Tibial nerve (tissue), 4 donors: ENCODE data around the gene ANAPC13. TPM values are rescaled to one million over a fixed set of nuclear protein-coding genes. Genes with fewer than 3 reads are reported as not detected.

Experiments used
- DNase-seq, 2 donors: peaks; one replicate each; pipeline ENCODE4 v3.0.0-alpha.2; 2019; ENCODE audit warnings: low spot score in 2 of 2
- H3K27ac ChIP-seq, 4 donors: fragments of 200-600 bp; sonication (generic) in 3 of 4; one replicate each; pipeline ENCODE4 v1.5.1; 2017 to 2019; ENCODE audit warnings: mild to moderate bottlenecking in 1 of 4
- H3K27me3 ChIP-seq, 2 donors: fragments of 200-600 bp; sonication (generic) in 1 of 2; one replicate each; pipeline versions ENCODE4 v1.5.1 to v1.6.0; 2017 to 2019
- H3K36me3 ChIP-seq, 3 donors: fragments of 200-600 bp; sonication (generic); one replicate each; pipeline ENCODE4 v1.5.1; 2018 to 2019
- H3K4me1 ChIP-seq, 4 donors: fragments of 200-600 bp; sonication (generic) in 3 of 4; one replicate each; pipeline ENCODE4 v1.5.1; 2017 to 2019
- H3K4me3 ChIP-seq, 4 donors: fragments of 200-600 bp; sonication (generic) in 3 of 4; one replicate each; pipeline ENCODE4 v1.5.1; 2017 to 2019; ENCODE audit warnings: mild to moderate bottlenecking in 1 of 4, moderate library complexity in 1 of 4
- H3K9me3 ChIP-seq, 4 donors: fragments of 200-600 bp; sonication (generic) in 3 of 4; one replicate each; pipeline ENCODE4 v1.5.1; 2017 to 2019
- CTCF ChIP-seq, 5 experiments: fragments of 200-600 bp in 3 of 5; fragments of 450-650 bp in 2 of 5; sonication (generic) in 3 of 5; IDR thresholded peaks; one replicate each; pipeline ENCODE4 v1.5.1; 2016 to 2019; ENCODE audit warnings: antibody characterized with exemption in 5 of 5, mild to moderate bottlenecking in 3 of 5, moderate library complexity in 2 of 5
- EP300 ChIP-seq, 2 donors: sonication (generic); formaldehyde crosslinking; IDR thresholded peaks; one replicate each; pipeline ENCODE4 v1.6.1; 2017; ENCODE audit warnings: antibody characterized with exemption in 2 of 2, mild to moderate bottlenecking in 1 of 2
- POLR2A ChIP-seq, 2 donors: fragments of 450-650 bp; IDR thresholded peaks; one replicate each; pipeline ENCODE4 v1.6.1; 2017; ENCODE audit warnings: antibody characterized with exemption in 2 of 2, mild to moderate bottlenecking in 2 of 2, moderate library complexity in 2 of 2
- WGBS, 2 donors: methylation state at CpG; one replicate each; pipeline ENCODE4 v1.1.5; 2018; 5-methylcytosine and 5-hydroxymethylcytosine counted together
- total RNA-seq, 4 donors: library from RNA; depleted of rRNA; stranded (reverse); fragments of >200 nt; gene quantifications; one replicate each; pipeline ENCODE4 v1.1.0, GENCODE V29; 2016

Gene ANAPC13
- total RNA-seq, 4 donors from 2014 or later = 32.7 to 56.8 (median 49.1) TPM

- H3K27me3 ChIP-seq = no peaks in the 10 kb centered on the region
- no peak for DNase-seq
- 55 to 72% methylated on average over 4 of the region's 4 CpGs for WGBS, 2 donors
- no peak overlapping the region for H3K27ac ChIP-seq
- TF ChIP-seq EP300 (IDR thresholded peaks at IDR 0.05) = no peak
- TF ChIP-seq CTCF (IDR thresholded peaks at IDR 0.05) = no peak
- TF ChIP-seq POLR2A (IDR thresholded peaks at IDR 0.05) = no peak
- peaks cover 0 to 12% (median 0%) of the 10 kb centered on the region in 4 donors for H3K4me1 ChIP-seq
- no peaks in the 10 kb centered on the region for H3K36me3 ChIP-seq
- H3K9me3 ChIP-seq = no peaks in the 10 kb centered on the region
- H3K4me3 ChIP-seq = no peak overlapping the region
These were observed 55.6 kb downstream of the ANAPC13 start for GRCh38 chr3:134430174-134430573.

GRCh38 chr3:134428401-134428800, 57.4 kb downstream of the ANAPC13 start:
- H3K9me3 ChIP-seq = no peaks in the 10 kb centered on the region
- DNase-seq = no peak
- no peaks in the 10 kb centered on the region for H3K36me3 ChIP-seq
- no peak overlapping the region for H3K4me3 ChIP-seq
- H3K4me1 ChIP-seq = peaks cover 0 to 12% (median 0%) of the 10 kb centered on the region in 4 donors
- no peaks in the 10 kb centered on the region for H3K27me3 ChIP-seq
- no peak overlapping the region for H3K27ac ChIP-seq
- 85 to 96% methylated on average over 4 of the region's 4 CpGs for WGBS, 2 donors
- TF ChIP-seq EP300 (IDR thresholded peaks at IDR 0.05) = no peak
- TF ChIP-seq CTCF (IDR thresholded peaks at IDR 0.05) = no peak
- no peak for TF ChIP-seq POLR2A (IDR thresholded peaks at IDR 0.05)

Other genes starting within 250 kb of the ANAPC13 start
- gene RYK, start 235.1 kb downstream of the ANAPC13 start, total RNA-seq = 10 to 100 TPM; 33.9 to 69.9 (median 57.8) TPM
- 100 to 1,000 TPM; 216 to 337 (median 255) TPM for gene AMOTL2, start 111.5 kb downstream of the ANAPC13 start, total RNA-seq
- gene CEP63, start 72 bp upstream of the ANAPC13 start, total RNA-seq = 10 to 100 TPM; 21.4 to 32.7 (median 27.8) TPM
- gene KY, start 165.0 kb upstream of the ANAPC13 start, total RNA-seq = 1 to 10 TPM in 2 of 4 donors, under 1 TPM in 1, not detected in 1; 0.20 to 2.2 (median 1.5) TPM